GM08714 (cell line): ENCODE data around the gene ADAM12.
"Not testable (repeated sequence)": the region's sequence is repeated elsewhere in the genome, so short reads cannot be mapped to it uniquely, and the experiment has no call there.

Experiments
- H3K4me3 ChIP-seq: fragments of 200-500 bp; sonication (Bioruptor generic); 2 replicates; pipeline ENCODE4 v1.5.1; 2014; ENCODE audit warnings: mild to moderate bottlenecking, low read length, inconsistent platforms
- ZNF274 ChIP-seq: IDR thresholded peaks from 2 replicates; pipeline ENCODE4 v1.6.1; 2012; ENCODE audit warnings: mild to moderate bottlenecking, low read depth, low read length

Gene ADAM12

GRCh38 chr10:126373147-126373546, 15.1 kb downstream of the ADAM12 start:
- no peak for TF ChIP-seq ZNF274
- no peak overlapping the region for H3K4me3 ChIP-seq

- no peak for TF ChIP-seq ZNF274
- no peak overlapping the region for H3K4me3 ChIP-seq
Observed at GRCh38 chr10:126372396-126372795, 15.9 kb downstream of the ADAM12 start.

- TF ChIP-seq ZNF274: no peak
Observed at GRCh38 chr10:126369125-126369710, 19.1 kb downstream of the ADAM12 start.

GRCh38 chr10:126357169-126357568, 31.1 kb downstream of the ADAM12 start:
- H3K4me3 ChIP-seq: no peak overlapping the region
- TF ChIP-seq ZNF274: no peak

More at GRCh38 chr10:126369125-126369710, 19.1 kb downstream of the ADAM12 start:
- no peak overlapping the region for H3K4me3 ChIP-seq

GRCh38 chr10:126353666-126354065, 34.6 kb downstream of the ADAM12 start:
- TF ChIP-seq ZNF274: no peak
- no peak overlapping the region for H3K4me3 ChIP-seq

- no peak for TF ChIP-seq ZNF274
- H3K4me3 ChIP-seq: no peak overlapping the region
Observed at GRCh38 chr10:126352453-126352852, 35.8 kb downstream of the ADAM12 start.

- no peak overlapping the region for H3K4me3 ChIP-seq
- no peak for TF ChIP-seq ZNF274
Observed at GRCh38 chr10:126351021-126351420, 37.3 kb downstream of the ADAM12 start.

GRCh38 chr10:126350216-126350992, 37.9 kb downstream of the ADAM12 start:
- H3K4me3 ChIP-seq: no peak overlapping the region
- no peak for TF ChIP-seq ZNF274

- TF ChIP-seq ZNF274: no peak
- H3K4me3 ChIP-seq: no peak overlapping the region
Observed at GRCh38 chr10:126349676-126350075, 38.6 kb downstream of the ADAM12 start.

- TF ChIP-seq ZNF274: no peak
- no peak overlapping the region for H3K4me3 ChIP-seq
Observed at GRCh38 chr10:126349101-126349500, 39.2 kb downstream of the ADAM12 start.

- not testable (repeated sequence) for H3K4me3 ChIP-seq
Observed at GRCh38 chr10:126343496-126343895, 44.8 kb downstream of the ADAM12 start.

GRCh38 chr10:126342680-126343079, 45.6 kb downstream of the ADAM12 start:
- TF ChIP-seq ZNF274: no peak

GRCh38 chr10:126341491-126341890, 46.8 kb downstream of the ADAM12 start:
- H3K4me3 ChIP-seq: no peak overlapping the region
- no peak for TF ChIP-seq ZNF274

More at GRCh38 chr10:126342680-126343079, 45.6 kb downstream of the ADAM12 start:
- H3K4me3 ChIP-seq: no peak overlapping the region

GRCh38 chr10:126337251-126337810, 50.9 kb downstream of the ADAM12 start:
- H3K4me3 ChIP-seq: no peak overlapping the region
- no peak for TF ChIP-seq ZNF274

GRCh38 chr10:126336801-126337200, 51.5 kb downstream of the ADAM12 start:
- no peak overlapping the region for H3K4me3 ChIP-seq
- no peak for TF ChIP-seq ZNF274
